Heart left ventricle (tissue), 16 donors: Measurements from ENCODE around the gene IGFBPL1. TPM values are rescaled to one million over a fixed set of nuclear protein-coding genes. Genes with fewer than 3 reads are reported as not detected.

Experiments
- ATAC-seq, 4 donors: fragments of 200-7000 bp; cut with Tn5 transposase; one replicate each; pipeline ENCODE4 v1.9.1; 2020 to 2022; ENCODE audit warnings: moderate library complexity in 4 of 4, mild to moderate bottlenecking in 3 of 4, moderate number of reproducible peaks in 1 of 4
- DNase-seq, 5 donors: peaks; one replicate each; pipeline ENCODE4 v3.0.0-alpha.2; 2020
- H3K27ac ChIP-seq, 12 donors: fragments of 200-600 bp; sonication (generic) in 4 of 12; one replicate each; pipeline versions ENCODE4 v1.5.0 to v1.8.0; 2016 to 2022; ENCODE audit warnings: mild to moderate bottlenecking in 2 of 12
- H3K27me3 ChIP-seq, 9 donors: fragments of 200-600 bp; sonication (generic) in 2 of 9; one replicate each; pipeline versions ENCODE4 v1.5.1 to v1.8.0; 2016 to 2022; ENCODE audit warnings: mild to moderate bottlenecking in 3 of 9
- H3K36me3 ChIP-seq, 9 donors: fragments of 200-600 bp; sonication (generic) in 2 of 9; one replicate each; pipeline versions ENCODE4 v1.5.0 to v1.8.0; 2018 to 2022; ENCODE audit warnings: mild to moderate bottlenecking in 2 of 9
- H3K4me1 ChIP-seq, 12 donors: fragments of 200-600 bp; sonication (generic) in 4 of 12; one replicate each; pipeline versions ENCODE4 v1.5.0 to v1.8.0; 2016 to 2022; ENCODE audit warnings: mild to moderate bottlenecking in 3 of 12
- H3K4me3 ChIP-seq, 12 donors: fragments of 200-600 bp; sonication (generic) in 4 of 12; one replicate each; pipeline versions ENCODE4 v1.5.0 to v1.8.0; 2017 to 2022; ENCODE audit warnings: mild to moderate bottlenecking in 9 of 12, moderate library complexity in 4 of 12
- H3K9me3 ChIP-seq, 12 donors: fragments of 200-600 bp; sonication (generic) in 4 of 12; one replicate each; pipeline versions ENCODE4 v1.5.0 to v1.8.0; 2016 to 2022; ENCODE audit warnings: mild to moderate bottlenecking in 1 of 12
- CTCF ChIP-seq, 12 donors: fragments of 200-600 bp; sonication (generic) in 4 of 12; IDR thresholded peaks; one replicate each; pipeline versions ENCODE4 v1.5.0 to v1.8.0; 2018 to 2022; ENCODE audit warnings: antibody characterized with exemption in 12 of 12, mild to moderate bottlenecking in 5 of 12
- POLR2A ChIP-seq, 2 donors: fragments of 450-650 bp; IDR thresholded peaks; one replicate each; pipeline ENCODE4 v1.6.1; 2017; ENCODE audit warnings: antibody characterized with exemption in 2 of 2, mild to moderate bottlenecking in 2 of 2, moderate library complexity in 2 of 2
- WGBS, 4 donors: extraction: QIAGEN DNeasy Blood & Tissue Kit in 2 of 4; methylation state at CpG; one replicate each; pipeline versions ENCODE4 v1.1.5 to v1.1.7; 2013 to 2018; 5-methylcytosine and 5-hydroxymethylcytosine counted together
- intact Hi-C, 10 donors: fragments of 100-400 bp; cut with DNase I; formaldehyde crosslinking; loops; one replicate each; pipeline versions ENCODE4 v1.11.1 to v1.14.2; 2022
- polyA plus RNA-seq, 2 donors: library from polyadenylated mRNA; stranded (reverse); fragments of 200-250 nt; gene quantifications; one replicate each; pipeline ENCODE4 v1.2.3, GENCODE V29; 2013
- total RNA-seq, 9 donors: library from RNA; depleted of rRNA in 2 of 9; stranded (reverse); fragments of >200 nt in 2 of 9; fragmentation: NEBNext Ultra II Directional in 3 of 9; extraction: Animal tissue kit (Norgen Biotek cat#: 25700) in 3 of 9; gene quantifications; one replicate each; pipeline versions ENCODE4 v1.1.0 to v1.2.4, GENCODE V29; 2016 to 2023
- donor health status: ischemic (EF 13 %, LVEDD 7.1; RV severe dilation, severe dysfunction).
- donor health status: healthy with polysubstance abuse.
- donor health status: DM: no; HTN: yes; CAD: no.
- donor health status: DM: no; HTN: no; CAD: no.
- donor health status: ischemic (EF 25% LVEDD 6.9; RV normal size, moderate dysfunction).
- donor health status: ischemic (EF 25% LVEDD 5.7; RV mildly dilated, moderate dysfunction).
- donor health status: healthy.
- donor health status: DM: yes; HTN: yes; CAD: no.
- donor health status: ischemic (EF 35%, LVEDD 5.7; RV mildly dilated, moderate dysfunction).
- donor health status: nonischemic (EF 11% LVEDD 7.7; RV severe dilation, severe dysfunction).
- donor health status: DM: yes; HTN: yes; CAD: no.
- donor health status: PGD.
- donor health status: ischemic (EF 29% LVEDD 5.4; RV normal size, mild dysfunction).
- donor health status: nonischemic (EF 23%, LVEDD 6.1; RV moderate dilation, normal function).

Gene IGFBPL1
- total and polyA plus RNA-seq, 11 donors: 0.19 to 0.26 TPM; not detected in 9

DNA sequence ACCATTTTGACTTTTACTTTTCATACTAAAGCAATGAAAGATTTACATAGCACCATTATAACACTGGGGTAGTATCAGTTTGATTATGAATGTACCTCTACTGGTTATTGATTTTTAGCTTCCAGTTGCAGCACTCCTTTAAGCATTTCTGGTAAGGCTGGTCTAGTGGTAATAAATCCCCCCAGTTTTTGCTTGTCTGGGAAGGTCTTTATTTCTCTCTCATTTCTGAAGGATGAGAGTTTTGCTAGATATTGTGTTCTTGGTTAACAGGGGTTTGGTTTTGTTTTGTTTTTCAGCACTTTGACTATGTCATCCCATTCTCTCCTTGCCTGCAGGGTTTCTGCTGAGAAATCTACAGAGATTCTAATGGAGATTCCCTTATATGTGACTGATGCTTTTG, 26.9 kb upstream of the IGFBPL1 start:
- Histone ChIP-seq H3K4me3 (no peak overlapping the region), H3K36me3 (no peaks in the 10 kb centered on the region), H3K4me1 (no peaks in the 10 kb centered on the region), H3K9me3 (peaks cover 0 to 21% (median 8%) of the 10 kb centered on the region in 12 donors), H3K27me3 (peaks cover 0 to 12% (median 0%) of the 10 kb centered on the region in 9 donors), H3K27ac (no peak overlapping the region)
- DNase-seq (no peak), ATAC-seq (no peak)
- intact Hi-C loops: loop anchor here in 1 of 10 donors (10.0 kb wide), 2 partner anchors 56 to 246 kb away; partner anchors contain the start of gene ALDH1B1
- TF ChIP-seq POLR2A (IDR thresholded peaks at IDR 0.05) (no peak), CTCF (IDR thresholded peaks at IDR 0.05) (no peak)

DNA sequence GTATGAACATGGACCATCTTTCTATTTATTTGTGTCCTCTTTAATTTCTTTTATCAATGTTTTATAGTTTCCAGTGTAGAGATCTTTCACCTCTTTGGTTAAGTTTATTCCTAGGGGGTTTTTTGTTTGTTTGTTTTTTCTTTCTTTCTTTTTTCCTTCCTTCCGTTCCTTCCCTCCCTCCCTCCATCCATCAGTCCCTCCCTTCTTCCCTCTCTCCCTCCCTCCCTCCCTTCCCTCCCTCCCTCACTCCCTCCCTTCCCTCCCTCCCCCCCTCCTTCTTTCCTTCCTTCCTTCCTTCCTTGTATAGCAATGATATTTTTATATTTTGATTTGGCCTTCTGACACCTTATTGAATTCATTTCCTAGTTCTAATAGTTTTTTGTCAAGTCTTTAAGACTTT, 23.4 kb upstream of the IGFBPL1 start:
- WGBS, 4 donors: 29 to 56% (median 38%) methylated on average over 1 of the region's 1 CpG
- no peak for ATAC-seq
- no peaks in the 10 kb centered on the region for H3K36me3 ChIP-seq
- intact Hi-C loops: no loop called here
- TF ChIP-seq POLR2A (IDR thresholded peaks at IDR 0.05) (no peak), CTCF (IDR thresholded peaks at IDR 0.05) (no peak)
- no peak overlapping the region for H3K27ac ChIP-seq
- no peaks in the 10 kb centered on the region for H3K4me1 ChIP-seq
- no peak for DNase-seq
- peaks cover 0 to 21% (median 8%) of the 10 kb centered on the region in 12 donors for H3K9me3 ChIP-seq
- H3K4me3 ChIP-seq: no peak overlapping the region
- H3K27me3 ChIP-seq: peaks cover 0 to 2% (median 0%) of the 10 kb centered on the region in 9 donors

GRCh38 chr9:38445154-38446043, 21.1 kb upstream of the IGFBPL1 start:
- no peak for ATAC-seq
- H3K36me3 ChIP-seq: no peaks in the 10 kb centered on the region
- peaks cover 0 to 12% (median 0%) of the 10 kb centered on the region in 9 donors for H3K27me3 ChIP-seq
- DNase-seq: no peak
- intact Hi-C loops: no loop called here
- peaks cover 0 to 4% (median 0%) of the 10 kb centered on the region in 12 donors for H3K9me3 ChIP-seq
- no peak overlapping the region for H3K4me3 ChIP-seq
- H3K27ac ChIP-seq: no peak overlapping the region
- TF ChIP-seq CTCF (IDR thresholded peaks at IDR 0.05): no peak
- TF ChIP-seq POLR2A (IDR thresholded peaks at IDR 0.05): no peak
- WGBS, 4 donors: 65 to 76% (median 69%) methylated on average over 11 of the region's 11 CpGs
- no peaks in the 10 kb centered on the region for H3K4me1 ChIP-seq

- peaks cover 0 to 12% (median 0%) of the 10 kb centered on the region in 9 donors for H3K27me3 ChIP-seq
Measured at GRCh38 chr9:38443597-38443996, 19.3 kb upstream of the IGFBPL1 start.

More at GRCh38 chr9:38443597-38443996, 19.3 kb upstream of the IGFBPL1 start:
- no peak for ATAC-seq
- Histone ChIP-seq H3K4me1 (no peaks in the 10 kb centered on the region), H3K4me3 (no peak overlapping the region), H3K36me3 (no peaks in the 10 kb centered on the region), H3K27ac (no peak overlapping the region), H3K9me3 (no peaks in the 10 kb centered on the region)
- TF ChIP-seq CTCF (IDR thresholded peaks at IDR 0.05) (no peak), POLR2A (IDR thresholded peaks at IDR 0.05) (no peak)
- no peak for DNase-seq
- 36 to 74% (median 64%) methylated on average over 2 of the region's 2 CpGs for WGBS, 4 donors
- intact Hi-C loops: no loop called here
